ENCODE data around the gene SDSL. TPM values are rescaled to one million over a fixed set of nuclear protein-coding genes. Genes with fewer than 3 reads are reported as not detected.

SDSL gene, protein sequence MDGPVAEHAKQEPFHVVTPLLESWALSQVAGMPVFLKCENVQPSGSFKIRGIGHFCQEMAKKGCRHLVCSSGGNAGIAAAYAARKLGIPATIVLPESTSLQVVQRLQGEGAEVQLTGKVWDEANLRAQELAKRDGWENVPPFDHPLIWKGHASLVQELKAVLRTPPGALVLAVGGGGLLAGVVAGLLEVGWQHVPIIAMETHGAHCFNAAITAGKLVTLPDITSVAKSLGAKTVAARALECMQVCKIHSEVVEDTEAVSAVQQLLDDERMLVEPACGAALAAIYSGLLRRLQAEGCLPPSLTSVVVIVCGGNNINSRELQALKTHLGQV
- 1.8 and 2.5 TPM in 2 replicates for total RNA-seq (2014; rRNA removed; shearing (Covaris generic))
- 3.0 and 6.0 TPM in 2 replicates for polyA plus RNA-seq (2014; cell fraction: nucleus; rRNA removed)

DNA sequence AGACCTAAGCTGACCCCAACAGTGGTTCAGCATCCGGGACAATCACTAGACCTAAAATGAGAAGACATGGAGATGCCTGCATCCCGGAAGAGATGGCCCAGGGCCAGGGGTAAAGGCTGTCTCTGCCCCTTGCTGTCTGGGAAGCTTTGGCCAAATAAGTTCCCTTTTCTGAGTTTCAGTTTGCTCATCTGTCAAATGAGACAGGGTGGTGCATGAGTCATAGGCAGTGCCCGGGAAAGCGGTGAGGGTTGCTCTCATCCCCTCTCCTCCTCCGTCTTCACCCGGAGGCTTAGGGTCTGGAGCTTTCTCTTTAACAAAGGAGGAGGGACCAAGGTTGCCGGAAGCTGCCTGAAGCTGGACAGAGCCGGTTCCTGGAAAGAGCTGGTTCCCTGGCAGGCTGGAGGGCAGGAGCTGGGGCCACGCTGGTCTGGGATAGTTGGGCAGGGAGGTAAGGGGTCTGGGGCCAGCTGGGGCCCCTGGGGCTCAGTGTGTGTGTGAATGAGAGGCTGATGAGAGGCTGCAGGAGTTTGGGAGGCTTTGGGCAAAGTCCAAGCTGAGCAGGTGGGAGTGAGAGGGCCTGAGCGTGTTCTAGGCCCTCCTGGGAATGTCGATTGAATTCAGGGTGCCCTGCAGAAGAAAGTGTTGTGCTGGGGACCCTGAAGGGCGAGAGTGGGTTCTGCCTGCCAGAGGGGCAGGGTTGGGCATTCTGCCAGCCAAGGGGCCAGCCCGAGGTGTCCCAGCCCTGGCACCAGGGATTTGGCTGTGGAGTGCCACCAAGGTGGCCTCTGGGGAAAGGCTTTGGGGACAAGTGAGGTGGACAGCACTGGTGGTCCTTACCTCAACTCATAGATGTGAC is at the start of gene SDSL:
Gene SDSL, plus strand, starts transcription at position 351 of the 856 bp plus-strand sequence. CDS start 5,603 bp downstream, outside the sequence.
- DNase-seq (ENCODE audit: extremely low read depth, low read depth), result peak; percentile 43

DNA sequence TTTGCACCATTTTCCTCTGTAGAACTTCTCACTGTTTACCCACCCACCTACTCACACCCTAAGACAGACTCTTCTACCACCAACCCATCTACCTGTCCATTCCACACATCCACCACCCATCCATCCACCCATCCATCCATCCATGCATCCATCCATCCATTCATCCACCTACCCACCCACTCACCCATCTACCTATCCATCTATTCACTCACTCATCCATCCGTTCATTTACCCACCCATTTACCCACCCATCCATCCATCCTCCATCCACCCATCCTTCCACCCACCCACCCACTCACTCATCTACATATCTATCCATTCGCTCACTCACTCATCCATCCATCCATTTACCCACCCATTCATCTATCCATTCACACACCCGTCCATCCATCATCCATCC is 48.7 kb upstream of the SDSL start:
- DNase-seq (ENCODE audit: extremely low read depth, low read depth), result no peak

DNA sequence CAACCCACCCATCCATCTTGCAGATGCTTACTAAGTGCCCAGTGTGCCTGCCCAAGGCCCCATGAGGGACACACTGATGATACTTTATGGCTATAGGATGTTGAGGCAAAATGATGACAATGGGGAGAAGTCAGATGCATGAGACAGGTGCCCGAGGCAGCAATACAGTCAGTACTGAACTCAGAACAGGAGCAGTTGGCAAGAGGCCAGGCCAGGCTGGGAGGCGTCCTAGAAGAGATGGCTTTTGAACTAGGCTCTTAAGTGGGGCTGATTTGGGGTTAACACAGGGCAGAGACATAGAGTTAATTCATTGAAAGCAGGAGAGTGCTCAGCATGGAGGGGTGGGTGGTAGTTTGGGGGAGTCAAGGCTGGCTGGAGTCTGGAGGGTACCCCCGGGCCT is 48.2 kb upstream of the SDSL start:
- DNase-seq (ENCODE audit: extremely low read depth, low read depth), result no peak

DNA sequence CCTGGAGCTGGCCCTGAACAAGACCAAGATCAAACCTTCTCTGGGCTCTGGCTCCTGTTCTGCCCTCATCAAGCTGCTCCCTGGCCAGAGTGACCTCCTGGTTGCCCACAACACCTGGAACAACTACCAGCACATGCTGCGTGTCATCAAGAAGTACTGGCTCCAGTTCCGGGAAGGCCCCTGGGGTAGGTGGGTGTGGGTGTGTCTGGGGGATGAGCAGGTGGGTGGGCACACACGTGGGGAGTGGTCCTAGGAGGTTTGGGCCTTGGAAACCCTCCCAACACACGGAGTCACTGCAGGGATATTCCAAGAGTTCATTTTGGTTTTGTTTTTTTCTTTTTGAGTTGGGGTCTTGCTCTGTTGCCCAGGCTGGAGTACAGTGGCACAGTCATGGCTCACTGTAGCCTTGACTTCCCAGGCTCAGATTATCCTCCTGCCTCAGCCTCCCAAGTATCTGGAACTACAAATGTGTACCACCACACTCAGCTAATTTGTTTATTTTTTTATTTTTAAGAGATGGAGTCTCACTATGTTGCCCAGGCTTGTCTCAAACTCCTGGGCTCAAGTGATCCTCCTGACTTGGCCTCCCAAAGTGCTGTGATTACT is 47.3 kb upstream of the SDSL start:
- DNase-seq (ENCODE audit: extremely low read depth, low read depth), result no peak

DNA sequence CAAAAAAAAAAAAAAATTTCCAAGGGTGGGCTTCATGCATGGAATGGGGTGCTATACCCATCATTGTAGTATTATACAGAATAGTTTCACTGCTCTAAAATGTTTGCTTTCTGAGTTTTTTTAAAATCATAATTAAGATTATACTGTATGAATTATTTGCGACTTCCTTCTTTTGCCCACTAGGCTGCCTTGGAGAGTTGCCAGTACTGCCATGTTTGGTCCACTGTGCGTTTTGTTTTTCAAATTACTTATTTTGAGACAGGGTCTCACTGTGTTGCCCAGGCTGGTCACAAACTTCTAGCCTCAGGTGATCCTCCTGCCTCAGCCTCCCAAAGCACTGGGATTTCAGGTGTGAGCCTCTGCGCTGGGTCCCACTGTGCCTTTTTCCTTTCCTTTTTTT is 43.9 kb upstream of the SDSL start:
- no peak for DNase-seq (ENCODE audit: extremely low read depth, low read depth)

DNA sequence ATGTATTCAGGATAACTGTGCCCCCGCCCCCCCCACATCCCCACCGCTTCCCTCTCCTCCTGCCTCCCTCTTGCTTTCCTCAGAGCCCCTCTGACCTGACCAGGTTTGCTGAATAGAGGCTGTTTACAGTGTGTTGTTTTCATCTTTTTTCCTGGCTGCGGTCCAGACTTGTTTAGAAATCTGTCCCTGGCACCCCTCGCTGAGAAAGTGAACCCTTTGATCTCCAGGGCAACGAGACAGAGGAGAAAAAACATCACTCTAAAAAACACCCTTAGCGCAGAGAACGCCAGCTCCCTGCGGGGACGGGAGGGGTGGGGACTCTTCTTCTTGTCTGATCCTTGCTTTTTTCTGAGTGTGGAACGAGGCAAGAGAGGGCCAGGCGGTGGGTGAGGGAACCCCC is 41.0 kb upstream of the SDSL start:
- no peak for DNase-seq (ENCODE audit: extremely low read depth, low read depth)

DNA sequence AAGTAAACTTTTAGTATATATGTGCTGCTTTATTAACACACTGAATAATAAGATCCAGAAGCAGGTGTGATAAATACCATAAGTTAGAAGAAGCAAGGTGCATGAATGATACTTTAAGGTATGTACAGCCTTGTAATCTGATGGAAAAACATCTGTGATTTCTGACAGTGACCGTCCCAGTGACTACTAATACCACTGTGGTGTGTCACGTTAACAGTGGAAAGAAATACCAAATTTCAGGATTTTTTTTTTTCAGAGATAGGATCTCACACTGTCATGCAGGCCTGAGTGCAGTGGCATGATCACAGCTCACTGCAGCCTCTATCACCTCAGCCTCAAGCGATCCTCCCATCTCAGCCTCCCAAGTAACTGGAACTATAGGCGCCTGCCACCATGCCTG is 40.0 kb upstream of the SDSL start:
- DNase-seq (ENCODE audit: extremely low read depth, low read depth), result no peak

DNA sequence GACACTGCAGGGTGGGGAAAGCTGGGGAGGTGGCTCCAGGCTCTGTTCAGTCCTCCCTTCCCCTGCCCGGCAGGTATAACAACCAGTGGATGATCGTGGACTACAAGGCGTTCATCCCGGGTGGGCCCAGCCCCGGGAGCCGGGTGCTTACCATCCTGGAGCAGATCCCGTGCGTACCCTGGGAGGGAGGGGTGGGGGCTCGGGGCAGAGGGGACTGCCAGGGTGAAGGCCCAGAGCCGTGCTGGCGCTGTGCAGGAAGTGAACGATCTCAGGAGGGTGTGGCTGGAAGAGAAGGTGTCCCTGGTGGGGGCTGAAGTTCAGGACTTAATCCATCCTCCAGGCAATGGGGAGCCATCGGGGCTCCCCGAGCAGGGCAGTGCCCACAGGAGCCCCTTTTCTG is 37.4 kb upstream of the SDSL start:
- DNase-seq (ENCODE audit: extremely low read depth, low read depth), result no peak

DNA sequence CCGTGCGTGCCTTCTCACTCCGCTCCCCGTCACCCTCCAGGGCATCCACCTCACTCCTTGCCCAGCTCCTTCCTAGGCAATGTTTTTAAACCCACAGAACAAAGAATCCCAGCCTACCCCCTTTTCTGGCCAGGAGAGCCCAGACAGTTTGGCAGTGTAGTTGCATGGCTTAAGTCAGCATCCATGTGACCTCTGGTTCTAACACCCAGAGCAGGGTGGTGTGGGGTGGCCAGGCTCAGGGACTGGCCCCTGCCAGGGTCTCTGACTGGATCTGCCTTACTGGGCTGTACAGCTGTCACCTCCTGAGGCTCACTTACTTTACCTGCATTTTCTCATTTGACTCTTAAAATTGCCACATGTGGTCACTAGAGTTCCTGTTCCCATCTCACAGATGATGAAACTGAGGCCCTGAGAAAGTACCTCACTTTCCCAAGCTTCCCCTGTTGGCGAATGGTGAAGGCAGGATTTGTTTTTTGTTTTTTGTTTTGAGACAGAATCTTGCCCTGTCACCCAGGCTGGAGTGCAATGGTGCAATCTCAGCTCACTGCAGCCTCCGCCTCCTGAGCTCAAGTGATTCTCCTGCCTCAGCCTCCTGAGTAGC is 36.8 kb upstream of the SDSL start:
- no peak for DNase-seq (ENCODE audit: extremely low read depth, low read depth)

DNA sequence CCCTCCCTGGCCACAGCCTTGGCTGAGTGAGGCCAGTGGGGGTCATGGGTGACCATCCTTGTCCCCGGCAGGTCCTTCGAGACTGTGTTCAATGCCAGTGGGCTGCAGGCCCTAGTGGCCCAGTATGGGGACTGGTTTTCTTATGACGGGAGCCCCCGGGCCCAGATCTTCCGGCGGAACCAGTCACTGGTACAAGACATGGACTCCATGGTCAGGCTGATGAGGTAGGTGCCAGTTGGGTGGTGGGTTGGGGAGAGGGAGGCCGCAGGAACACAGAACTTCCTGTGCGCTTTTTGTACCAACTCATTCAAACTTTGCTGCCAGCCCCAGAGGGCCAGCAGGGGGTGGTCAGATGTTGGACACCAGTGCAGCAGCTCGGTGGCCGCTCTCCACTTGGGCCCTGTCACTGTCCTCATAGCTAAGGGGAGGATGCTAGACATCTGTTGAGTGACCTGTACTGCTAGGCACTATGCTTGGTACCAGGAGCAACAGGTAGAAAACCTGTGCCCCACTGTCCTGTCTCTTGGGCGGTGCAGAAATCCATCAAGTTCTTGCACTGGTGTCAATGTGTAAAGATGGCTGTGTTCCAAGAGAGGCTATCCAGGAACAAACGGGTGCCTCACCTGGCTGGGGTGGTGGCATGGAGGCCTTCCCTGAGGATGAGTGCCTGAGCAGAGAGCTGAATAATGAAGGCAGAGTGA is 35.2 kb upstream of the SDSL start:
- DNase-seq (ENCODE audit: extremely low read depth, low read depth), result no peak

DNA sequence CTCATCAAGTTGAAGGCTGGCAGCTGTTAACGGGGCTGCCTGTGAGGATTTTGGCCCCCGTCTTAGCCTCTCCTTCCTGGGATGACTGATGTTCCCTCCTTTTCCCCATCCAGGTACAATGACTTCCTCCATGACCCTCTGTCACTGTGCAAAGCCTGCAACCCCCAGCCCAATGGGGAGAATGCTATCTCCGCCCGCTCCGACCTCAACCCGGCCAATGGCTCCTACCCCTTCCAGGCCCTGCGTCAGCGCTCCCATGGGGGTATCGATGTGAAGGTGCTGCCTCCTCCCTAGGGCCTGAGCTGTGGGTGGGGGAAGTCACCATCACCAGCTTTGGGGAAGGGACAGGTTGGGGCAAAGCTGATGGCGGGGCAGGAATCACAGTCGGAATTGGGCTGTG is 34.5 kb upstream of the SDSL start:
- no peak for DNase-seq (ENCODE audit: extremely low read depth, low read depth)

DNA sequence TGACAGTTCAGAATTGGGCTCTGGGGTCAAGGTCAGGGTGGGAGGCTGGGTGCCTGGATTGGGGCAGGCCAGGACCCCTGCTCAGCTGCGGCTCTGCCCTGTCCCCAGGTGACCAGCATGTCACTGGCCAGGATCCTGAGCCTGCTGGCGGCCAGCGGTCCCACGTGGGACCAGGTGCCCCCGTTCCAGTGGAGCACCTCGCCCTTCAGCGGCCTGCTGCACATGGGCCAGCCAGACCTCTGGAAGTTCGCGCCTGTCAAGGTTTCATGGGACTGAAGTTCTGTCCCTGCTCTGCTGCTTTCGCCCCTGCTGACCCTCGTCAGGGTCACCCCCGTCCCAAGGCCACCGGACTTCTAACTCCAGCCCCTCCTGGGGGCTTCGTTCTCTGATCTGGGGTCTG is 33.8 kb upstream of the SDSL start:
- DNase-seq (ENCODE audit: extremely low read depth, low read depth), result no peak

DNA sequence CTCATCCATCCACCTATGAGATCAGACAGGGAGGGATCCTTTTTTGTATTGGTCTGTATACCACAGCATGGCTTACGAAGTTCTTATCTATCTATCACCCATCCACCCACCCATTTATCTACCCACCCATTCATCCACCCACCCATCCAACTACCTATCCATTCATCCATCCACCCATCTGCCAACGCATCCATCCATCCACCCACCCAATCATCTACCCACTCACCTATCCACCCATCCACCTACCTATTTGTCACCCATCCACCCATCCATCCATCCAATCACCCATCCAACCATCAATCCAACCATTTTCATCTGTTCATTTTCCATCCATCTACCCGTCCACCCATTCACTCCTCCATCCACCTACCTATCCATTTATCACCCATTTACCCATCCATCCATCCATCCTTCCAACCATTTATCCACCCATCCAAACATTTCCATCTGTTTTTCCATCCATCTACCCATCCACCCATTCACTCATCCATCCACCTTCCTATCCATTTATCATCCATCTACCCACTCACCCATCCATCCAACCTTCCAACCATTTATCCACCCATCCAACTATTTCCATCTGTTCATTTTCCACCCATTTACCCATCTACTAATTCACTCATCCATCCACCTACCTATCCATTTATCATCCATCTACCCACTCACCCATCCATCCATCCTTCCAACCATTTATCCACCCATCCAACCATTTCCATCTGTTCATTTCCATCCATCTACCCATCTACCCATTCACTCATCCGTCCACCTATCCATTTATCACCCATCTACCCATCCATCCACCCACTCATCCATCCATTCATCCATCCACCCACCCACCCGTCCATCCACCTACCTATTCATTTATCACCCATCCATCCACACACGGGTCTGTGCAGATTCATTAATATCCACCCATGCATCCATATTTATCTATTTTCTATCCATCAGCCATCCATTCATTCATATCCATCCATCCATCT is 31.8 kb upstream of the SDSL start:
- no peak for DNase-seq (ENCODE audit: extremely low read depth, low read depth)

DNA sequence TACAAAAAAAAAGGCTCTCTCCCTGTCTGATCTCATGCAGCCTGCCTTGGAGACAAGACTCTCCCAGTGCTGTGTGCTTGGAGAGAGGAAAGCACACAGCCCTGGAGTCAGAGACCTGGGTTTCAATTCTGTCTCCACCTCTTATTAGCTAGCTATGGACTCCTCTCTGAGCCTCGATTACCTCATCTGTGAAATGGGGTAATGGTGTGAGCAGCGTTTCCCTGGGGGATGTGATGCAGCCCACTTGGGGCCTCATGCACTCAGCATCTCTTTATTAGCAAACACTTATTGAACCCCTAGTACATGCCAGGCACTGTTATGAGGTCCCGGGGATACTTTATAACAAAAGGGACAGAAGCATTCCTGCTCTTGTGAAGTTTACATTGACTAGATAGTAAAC is 31.0 kb upstream of the SDSL start:
- no peak for DNase-seq (ENCODE audit: extremely low read depth, low read depth)

DNA sequence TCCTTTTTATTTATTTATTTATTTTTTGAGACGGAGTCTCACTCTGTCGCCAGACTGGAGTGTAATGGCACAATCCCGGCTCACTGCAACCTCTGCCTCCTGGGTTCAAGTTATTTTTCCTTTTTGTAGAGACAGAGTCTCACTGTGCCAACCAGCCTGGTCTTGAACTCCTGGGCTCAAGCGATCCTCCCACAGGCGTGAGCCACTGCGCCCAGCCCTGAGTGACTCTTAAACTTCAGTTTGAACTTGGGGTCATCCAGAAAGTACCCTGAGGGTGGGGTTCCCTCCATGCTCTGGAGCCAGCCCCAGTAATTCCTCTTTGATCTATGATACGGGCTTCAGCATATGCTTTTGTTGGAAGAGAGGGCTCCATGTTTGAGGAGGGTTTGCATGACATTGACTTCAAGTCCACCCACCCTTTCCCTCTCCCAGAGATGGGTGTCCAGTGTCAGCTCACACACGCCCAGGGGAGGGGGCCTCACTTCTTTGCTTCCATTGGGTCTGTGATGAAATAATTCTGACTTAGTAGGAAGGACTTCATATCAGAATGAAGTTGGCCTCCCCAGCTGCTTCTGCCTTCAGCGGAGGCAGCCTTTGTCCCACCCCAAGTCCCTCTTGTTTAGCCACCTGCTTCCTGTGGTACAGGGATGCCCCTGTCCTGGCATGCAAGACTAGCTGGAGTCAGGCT is 30.4 kb upstream of the SDSL start:
- no peak for DNase-seq (ENCODE audit: extremely low read depth, low read depth)

DNA sequence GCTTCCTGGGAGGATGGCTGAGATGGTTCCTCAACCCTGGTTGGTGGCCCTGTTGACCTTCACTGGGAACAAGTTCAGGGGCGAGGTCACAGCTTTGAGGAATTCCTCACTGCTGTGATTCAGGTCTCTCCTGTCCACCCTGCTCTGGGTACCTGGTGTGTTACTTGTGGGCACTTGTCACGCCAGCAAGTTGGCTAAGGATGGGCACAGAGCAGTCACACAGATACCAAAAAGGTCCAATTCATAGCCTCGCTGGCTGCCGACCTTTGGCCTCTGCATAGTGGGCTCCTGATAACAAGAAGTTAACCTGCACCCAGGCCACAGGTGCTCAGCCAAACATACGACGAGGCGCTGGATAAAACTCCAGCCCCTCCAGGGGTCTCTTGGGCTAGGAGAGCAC is 29.7 kb upstream of the SDSL start:
- no peak for DNase-seq (ENCODE audit: extremely low read depth, low read depth)

DNA sequence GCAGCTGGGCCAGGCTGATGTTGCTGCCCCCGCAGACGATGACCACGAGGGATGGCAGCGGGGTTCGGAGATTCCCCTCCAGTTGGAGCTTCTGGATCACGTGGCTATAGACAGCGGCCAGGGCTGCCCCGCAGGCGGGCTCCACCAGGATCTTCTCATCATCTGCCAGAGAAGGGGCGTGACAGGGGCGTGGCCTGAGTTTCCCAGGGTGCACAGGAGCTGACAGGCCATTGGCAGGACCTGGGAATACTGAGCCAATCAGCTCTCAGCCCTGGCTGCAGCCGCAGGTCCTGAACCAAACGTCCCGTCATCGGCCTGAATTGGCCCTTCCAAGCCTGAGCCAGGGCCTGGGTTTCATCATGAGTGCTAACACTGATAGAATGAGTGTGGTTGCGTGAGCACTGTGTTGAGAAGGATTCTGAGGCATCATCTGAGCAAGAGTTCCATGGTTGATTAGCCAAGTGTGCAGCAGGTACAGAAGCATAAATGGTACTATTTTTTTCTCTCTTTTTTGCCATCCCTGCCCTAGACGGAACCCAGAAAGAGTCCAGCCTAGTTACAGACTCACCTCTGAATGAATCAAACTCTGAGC is 29.1 kb upstream of the SDSL start:
- no peak for DNase-seq (ENCODE audit: extremely low read depth, low read depth)

DNA sequence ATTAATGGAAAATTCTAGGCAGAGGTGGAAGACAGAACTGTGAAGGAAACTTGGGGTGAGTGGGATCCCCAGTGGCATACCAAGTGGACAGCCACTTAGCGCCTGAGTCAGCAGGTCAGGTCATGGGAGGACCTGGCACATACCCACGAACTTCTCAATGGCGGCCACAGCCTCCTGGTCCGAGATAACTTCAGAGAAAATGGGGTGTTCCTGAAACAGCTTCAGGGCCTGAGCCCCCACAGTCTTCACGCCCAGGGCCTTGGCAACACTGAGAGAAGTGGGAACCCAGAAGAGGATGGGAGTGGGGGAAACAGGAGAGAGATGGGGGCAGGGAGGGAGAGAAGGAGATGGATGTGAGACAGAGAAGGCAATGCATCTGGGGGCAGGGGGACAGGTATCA is 28.4 kb upstream of the SDSL start:
- DNase-seq (ENCODE audit: extremely low read depth, low read depth), result no peak
